ENCODE data around the gene PHF2. TPM values are rescaled to one million over a fixed set of nuclear protein-coding genes. Genes with fewer than 3 reads are reported as not detected.
A peak's percentile ranks its signal among the peaks of the same experiment; 100 is the strongest.

The PHF2 gene
- total RNA-seq, 1 donor from 2014 or later, result 22.4 TPM

DNA sequence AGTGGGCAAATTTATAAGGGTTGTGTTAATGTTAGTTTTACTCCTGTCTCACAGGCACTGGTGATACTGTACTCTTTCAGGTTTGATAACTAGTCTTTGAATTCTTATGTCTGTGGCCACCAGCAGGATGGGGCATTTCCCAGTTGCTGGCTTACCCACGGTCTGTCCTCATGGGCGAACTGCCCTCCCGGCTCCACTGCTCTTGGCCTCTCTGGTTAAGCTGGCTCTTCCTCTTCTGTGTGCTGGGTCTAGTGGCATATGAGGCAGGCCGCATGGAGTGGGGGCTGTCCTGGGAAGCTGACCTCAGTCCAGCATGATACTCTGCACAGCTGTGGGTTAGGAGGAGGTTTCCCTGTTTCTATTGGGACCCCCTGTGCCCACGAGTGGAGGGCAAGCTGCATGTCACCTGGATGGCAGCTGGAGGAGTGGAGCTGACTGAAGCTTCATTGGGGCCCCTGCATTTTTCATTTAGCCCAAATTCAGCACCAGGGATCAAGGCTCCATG is 19.5 kb downstream of the PHF2 start:
- Mint-ChIP-seq H3K27me3 (no peaks in the 10 kb centered on the region), H3K4me1 (peaks cover 42% of the 10 kb centered on the region), H3K27ac (no peak overlapping the region), H3K4me3 (no peak overlapping the region), H3K36me3 (ENCODE audit: low read depth) (peaks cover 3% of the 10 kb centered on the region), H3K9me3 (no peaks in the 10 kb centered on the region)
- no peak for DNase-seq
- intact Hi-C loops (cut with micrococcal nuclease), result no loop called here

DNA sequence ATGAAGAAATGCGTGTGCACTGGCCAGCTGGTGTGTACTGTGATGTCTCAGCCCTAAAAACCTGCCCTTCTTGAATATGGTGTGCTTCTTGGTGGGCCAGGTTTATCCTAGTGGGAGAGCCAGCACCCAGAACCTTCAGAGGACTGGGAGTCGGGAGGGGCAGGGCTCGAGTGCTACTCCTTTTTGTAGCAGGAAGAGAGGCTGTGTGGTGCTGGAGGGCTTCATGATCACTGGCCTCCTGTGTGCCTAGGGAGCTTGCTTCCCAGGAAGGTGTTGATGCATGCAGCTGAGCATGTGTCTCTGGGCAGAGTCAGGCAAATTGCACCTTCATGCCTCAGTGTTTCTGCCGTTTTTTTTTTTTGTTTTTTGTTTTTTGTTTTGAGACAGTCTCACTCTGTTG is 20.0 kb downstream of the PHF2 start:
- peaks cover 42% of the 10 kb centered on the region for H3K4me1 Mint-ChIP-seq
- no peak for DNase-seq
- no peaks in the 10 kb centered on the region for H3K27me3 Mint-ChIP-seq
- no peak overlapping the region for H3K27ac Mint-ChIP-seq
- no peaks in the 10 kb centered on the region for H3K9me3 Mint-ChIP-seq
- no peak overlapping the region for H3K4me3 Mint-ChIP-seq
- H3K36me3 Mint-ChIP-seq (ENCODE audit: low read depth), result peaks cover 3% of the 10 kb centered on the region
- intact Hi-C loops (cut with micrococcal nuclease), result no loop called here

DNA sequence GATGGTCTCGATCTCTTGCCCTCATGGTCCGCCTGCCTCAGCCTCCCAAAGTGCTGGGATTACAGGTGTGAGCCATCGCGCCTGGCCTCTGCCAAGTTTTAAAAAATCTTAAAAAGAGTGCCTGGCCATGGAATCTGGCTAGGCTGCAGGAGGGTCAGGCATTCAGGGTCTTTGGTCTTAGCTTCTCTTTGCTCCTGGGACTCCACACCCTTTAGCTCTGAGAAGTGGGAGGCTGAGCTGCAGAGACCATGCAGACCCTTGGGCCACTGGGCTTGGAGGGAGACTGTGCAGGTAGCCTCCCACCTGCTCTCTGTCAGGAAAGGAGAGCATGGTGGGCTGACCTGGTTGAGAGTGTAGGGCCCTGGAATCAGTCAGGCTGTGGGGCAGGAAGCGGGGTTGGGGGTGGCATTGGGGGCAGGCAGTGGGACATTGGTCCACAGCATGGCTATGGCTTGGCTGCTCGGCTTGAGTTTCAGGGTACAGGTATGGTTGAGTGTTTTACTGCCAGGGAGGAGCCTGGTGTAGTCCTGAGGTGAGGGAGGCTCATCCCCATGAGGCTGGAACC is 20.8 kb downstream of the PHF2 start:
- H3K4me3 Mint-ChIP-seq, result no peak overlapping the region
- intact Hi-C loops (cut with micrococcal nuclease), result no loop called here
- no peaks in the 10 kb centered on the region for H3K27me3 Mint-ChIP-seq
- H3K4me1 Mint-ChIP-seq, result peaks cover 41% of the 10 kb centered on the region
- H3K36me3 Mint-ChIP-seq (ENCODE audit: low read depth), result peaks cover 3% of the 10 kb centered on the region
- DNase-seq, result no peak
- H3K9me3 Mint-ChIP-seq, result no peaks in the 10 kb centered on the region
- H3K27ac Mint-ChIP-seq, result no peak overlapping the region

DNA sequence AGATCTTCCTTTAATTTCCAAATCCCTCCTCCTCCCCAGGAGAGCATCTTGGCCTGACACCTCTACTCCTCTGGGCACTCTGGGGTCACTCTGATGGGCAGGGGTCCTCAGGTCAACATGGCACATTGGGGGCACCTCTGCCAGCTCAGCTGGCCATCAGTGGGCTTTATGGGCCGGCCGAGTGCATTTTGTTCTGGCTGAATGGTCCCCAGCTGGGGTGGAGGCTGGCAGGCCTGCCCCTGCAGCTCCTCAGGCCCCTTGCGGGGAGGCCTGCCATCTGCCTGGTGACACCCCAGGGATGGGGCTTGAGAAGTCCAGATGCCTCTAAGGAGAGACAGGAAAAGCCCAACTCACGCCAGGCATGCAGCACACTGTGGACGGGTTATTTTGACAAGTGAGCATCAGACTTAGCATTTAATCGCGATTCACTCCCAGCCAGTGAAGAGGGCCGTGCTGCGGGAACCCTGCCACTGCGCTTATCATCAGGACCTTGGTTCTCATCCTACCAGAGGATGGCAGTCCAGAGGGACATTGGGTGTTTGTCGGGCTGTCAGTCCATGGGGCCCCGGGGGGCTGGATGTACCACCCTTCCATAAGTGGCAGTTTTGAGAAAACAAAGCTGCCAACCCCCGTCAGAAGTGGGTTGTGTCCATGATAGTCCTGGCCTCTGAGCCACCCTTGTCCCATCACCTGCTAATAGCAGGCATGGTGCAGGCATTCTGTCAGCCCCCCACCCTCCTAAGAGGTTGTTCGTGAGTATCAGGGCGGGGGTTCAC is 21.7 kb downstream of the PHF2 start:
- Mint-ChIP-seq H3K36me3 (ENCODE audit: low read depth) (peaks cover 3% of the 10 kb centered on the region), H3K27me3 (no peaks in the 10 kb centered on the region), H3K9me3 (no peaks in the 10 kb centered on the region), H3K4me3 (no peak overlapping the region), H3K27ac (no peak overlapping the region), H3K4me1 (peaks cover 37% of the 10 kb centered on the region)
- intact Hi-C loops (cut with micrococcal nuclease), result no loop called here
- DNase-seq, result no peak

DNA sequence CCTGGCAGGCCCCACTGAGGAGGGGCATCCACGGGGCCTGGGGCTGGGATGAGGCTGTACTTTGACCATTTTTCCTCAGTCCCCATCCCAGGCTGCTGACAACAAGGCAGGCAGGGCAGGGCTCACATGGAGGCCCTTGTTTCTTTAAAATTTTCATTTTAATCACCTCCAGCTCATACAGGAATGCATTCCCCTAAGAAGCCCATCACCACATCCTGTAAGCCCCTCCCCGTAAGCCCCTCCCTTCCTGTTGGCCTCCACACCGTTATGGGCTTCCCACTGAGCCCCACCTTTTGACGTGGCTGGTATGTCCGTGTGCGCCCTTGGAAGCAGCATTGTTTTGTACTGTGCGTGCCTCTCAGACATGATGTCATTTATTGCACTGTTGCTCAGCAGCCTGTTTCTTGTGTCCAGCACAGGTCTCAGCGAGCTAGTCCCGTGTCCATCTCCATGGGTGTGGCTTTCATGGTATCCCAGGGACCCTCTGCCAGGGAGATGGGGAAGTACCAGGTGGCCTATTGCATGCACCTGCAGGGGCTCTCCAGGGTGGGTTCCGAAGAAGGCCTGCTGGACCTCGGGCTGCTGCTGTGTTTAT is 22.4 kb downstream of the PHF2 start:
- peak; percentile 71 for DNase-seq
- peaks cover 1% of the 10 kb centered on the region for H3K9me3 Mint-ChIP-seq
- H3K4me1 Mint-ChIP-seq, result peaks cover 37% of the 10 kb centered on the region
- peaks cover 3% of the 10 kb centered on the region for H3K36me3 Mint-ChIP-seq (ENCODE audit: low read depth)
- no peaks in the 10 kb centered on the region for H3K27me3 Mint-ChIP-seq
- peak overlapping the region; percentile 45 for H3K27ac Mint-ChIP-seq
- H3K4me3 Mint-ChIP-seq, result peak overlapping the region; percentile 60
- intact Hi-C loops (cut with micrococcal nuclease), result no loop called here

DNA sequence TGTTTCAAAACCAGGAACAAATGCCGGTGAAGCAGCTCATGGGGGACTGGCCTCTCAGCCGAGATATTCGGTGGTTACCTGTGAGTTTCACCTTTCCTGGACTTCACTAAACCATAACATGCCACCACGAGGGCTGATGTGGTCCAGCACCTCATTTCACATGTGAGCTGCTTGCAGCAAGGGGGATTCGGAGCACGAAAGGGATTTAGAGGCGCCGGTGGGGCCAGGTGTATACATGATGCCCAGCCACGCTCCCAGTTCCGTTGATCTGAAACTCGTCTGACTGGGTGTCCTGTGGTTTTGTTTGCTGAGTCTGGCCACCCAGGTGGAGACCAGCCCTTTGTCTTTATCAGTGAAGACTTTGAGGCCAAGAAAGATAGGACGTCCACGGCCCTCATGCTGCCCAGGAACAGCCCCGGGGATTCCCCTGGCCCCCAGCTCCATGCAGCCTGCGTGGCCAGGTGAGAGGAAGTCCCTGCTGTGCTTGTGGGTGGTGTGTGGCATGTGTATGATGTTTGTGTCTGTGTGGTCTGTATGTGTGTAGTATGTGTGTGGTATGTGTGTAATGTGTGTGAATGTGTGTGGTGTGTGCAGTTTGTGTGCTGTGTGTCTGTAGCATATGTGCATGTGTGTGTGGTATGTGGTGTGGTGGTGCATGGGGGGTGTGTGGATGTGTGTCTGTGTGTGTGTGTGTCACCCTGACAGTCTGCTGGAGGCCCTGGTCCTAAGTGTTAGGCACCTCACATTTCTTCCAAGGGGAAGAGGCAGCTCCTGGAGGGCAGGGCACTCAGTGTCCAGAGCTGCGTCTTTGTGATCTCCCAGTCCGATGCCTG is 23.4 kb downstream of the PHF2 start:
- Mint-ChIP-seq H3K27me3 (no peaks in the 10 kb centered on the region), H3K36me3 (ENCODE audit: low read depth) (peaks cover 5% of the 10 kb centered on the region), H3K9me3 (peaks cover 3% of the 10 kb centered on the region), H3K4me1 (peaks cover 37% of the 10 kb centered on the region), H3K27ac (peak overlapping the region; percentile 35), H3K4me3 (peak overlapping the region; percentile 17)
- DNase-seq, result no peak
- intact Hi-C loops (cut with micrococcal nuclease), result no loop called here

DNA sequence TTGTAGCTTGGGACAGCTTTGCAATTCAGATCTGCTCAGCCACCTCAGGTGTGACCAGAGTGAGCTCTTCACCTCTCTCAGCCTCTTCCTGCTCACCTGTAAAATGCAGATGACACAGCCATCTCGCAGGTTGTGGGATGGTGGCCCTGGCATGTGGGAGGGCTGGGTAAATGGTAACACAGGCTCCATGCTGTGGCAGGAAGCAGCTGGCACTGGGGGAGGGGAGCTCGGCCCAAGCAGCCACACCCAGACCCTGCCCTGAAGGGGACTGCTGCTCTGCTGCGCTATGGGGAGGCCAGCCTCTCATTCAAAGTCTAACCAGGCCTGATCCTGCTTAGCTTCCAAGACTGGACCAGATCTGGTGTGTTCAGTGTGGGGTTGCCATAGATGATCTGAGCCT is 24.1 kb downstream of the PHF2 start:
- intact Hi-C loops (cut with micrococcal nuclease), result no loop called here
- H3K27me3 Mint-ChIP-seq, result no peaks in the 10 kb centered on the region
- peaks cover 3% of the 10 kb centered on the region for H3K9me3 Mint-ChIP-seq
- H3K27ac Mint-ChIP-seq, result no peak overlapping the region
- DNase-seq, result peak; percentile 69
- peaks cover 37% of the 10 kb centered on the region for H3K4me1 Mint-ChIP-seq
- H3K4me3 Mint-ChIP-seq, result peak overlapping the region; percentile 17
- peaks cover 7% of the 10 kb centered on the region for H3K36me3 Mint-ChIP-seq (ENCODE audit: low read depth)

DNA sequence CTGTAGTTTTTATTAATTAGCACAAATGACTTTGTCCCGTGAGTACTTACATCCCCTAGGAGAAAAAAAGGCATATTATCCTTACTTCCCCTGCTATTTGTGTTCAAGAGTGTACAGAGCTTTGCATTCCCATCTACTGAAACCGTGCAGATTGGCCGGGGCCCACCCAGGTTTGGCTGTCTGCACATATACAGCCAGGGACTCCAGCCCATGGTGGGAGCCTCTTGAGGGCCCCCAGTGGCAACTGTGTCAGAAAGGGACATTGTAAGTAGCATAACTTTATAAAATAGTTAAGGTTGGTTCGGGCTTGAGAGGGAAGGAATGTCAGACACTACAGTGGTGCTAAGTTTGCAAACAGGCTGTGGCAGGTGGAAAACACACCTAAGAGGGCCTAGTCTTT is 24.7 kb downstream of the PHF2 start:
- Mint-ChIP-seq H3K4me1 (peaks cover 35% of the 10 kb centered on the region), H3K27ac (no peak overlapping the region), H3K4me3 (no peak overlapping the region), H3K36me3 (ENCODE audit: low read depth) (peaks cover 10% of the 10 kb centered on the region), H3K9me3 (peaks cover 3% of the 10 kb centered on the region), H3K27me3 (no peaks in the 10 kb centered on the region)
- DNase-seq, result no peak
- intact Hi-C loops (cut with micrococcal nuclease), result no loop called here

DNA sequence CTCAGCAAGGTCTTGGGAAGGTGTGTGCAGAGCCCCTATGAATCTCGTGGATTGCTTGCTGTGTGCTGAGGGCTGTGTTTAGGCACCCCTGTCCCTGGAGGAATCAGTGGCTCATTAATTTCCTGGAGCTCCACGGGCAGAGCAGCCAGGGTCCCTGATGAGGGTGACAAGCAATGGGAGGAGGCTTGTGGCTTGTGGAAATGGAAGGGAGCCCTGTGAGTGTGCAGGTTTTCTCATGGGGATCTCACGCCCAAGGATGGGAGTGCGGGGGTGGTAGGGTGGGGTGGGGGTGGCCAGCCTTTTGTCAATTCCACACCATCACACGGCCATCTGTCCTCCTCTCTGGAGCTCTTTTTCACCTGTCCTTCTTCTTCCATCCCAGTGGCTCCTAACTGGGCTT is 25.3 kb downstream of the PHF2 start:
- DNase-seq, result no peak
- Mint-ChIP-seq H3K27me3 (no peaks in the 10 kb centered on the region), H3K4me3 (no peak overlapping the region), H3K4me1 (peaks cover 36% of the 10 kb centered on the region), H3K27ac (no peak overlapping the region), H3K9me3 (peaks cover 9% of the 10 kb centered on the region), H3K36me3 (ENCODE audit: low read depth) (peaks cover 15% of the 10 kb centered on the region)
- intact Hi-C loops (cut with micrococcal nuclease), result no loop called here

DNA sequence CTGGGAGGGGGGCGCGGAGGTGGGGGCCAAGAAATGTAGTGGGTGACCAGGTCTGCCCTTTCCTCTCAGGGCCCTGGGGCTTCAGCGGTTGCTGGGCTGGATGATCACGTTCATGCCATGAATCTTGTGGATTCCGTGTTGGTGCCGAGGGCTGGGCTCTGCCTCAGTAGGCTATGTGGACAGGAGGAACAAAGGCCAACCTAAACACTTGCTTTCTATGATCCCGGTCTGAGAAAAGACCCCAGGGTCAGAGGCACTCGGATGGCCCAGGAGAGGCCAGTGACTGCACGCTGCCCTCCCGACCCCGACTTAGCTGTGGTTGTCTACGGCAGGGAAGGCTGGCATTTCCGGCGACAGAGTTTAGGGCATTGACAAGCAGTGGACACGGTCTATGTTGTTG is 26.6 kb downstream of the PHF2 start:
- intact Hi-C loops (cut with micrococcal nuclease), result no loop called here
- Mint-ChIP-seq H3K36me3 (ENCODE audit: low read depth) (peaks cover 19% of the 10 kb centered on the region), H3K4me3 (no peak overlapping the region), H3K27me3 (no peaks in the 10 kb centered on the region), H3K4me1 (peaks cover 31% of the 10 kb centered on the region), H3K9me3 (peaks cover 13% of the 10 kb centered on the region), H3K27ac (no peak overlapping the region)
- no peak for DNase-seq

DNA sequence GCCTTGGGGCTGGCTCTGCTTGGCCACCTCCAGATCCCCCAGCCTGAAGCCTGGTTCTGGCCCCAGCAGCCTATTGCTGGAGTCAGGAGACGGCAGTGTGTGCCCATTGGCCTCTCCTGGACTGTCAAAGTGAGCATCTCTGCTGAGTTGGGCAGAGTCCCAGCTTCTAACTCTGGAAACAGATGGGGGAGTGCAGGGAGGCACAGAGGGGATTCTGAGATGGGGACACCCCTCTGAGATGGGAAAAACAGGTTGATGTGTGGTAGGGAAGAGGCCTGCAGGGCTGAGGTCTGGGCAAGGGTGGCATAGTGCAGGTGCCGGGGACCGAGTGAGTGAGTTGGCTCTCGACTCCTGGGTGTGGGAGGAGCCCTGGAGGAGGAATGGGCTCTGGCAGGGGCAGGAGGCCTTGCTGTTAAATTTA is 27.5 kb downstream of the PHF2 start:
- Mint-ChIP-seq H3K4me1 (peaks cover 25% of the 10 kb centered on the region), H3K27me3 (no peaks in the 10 kb centered on the region)

DNA sequence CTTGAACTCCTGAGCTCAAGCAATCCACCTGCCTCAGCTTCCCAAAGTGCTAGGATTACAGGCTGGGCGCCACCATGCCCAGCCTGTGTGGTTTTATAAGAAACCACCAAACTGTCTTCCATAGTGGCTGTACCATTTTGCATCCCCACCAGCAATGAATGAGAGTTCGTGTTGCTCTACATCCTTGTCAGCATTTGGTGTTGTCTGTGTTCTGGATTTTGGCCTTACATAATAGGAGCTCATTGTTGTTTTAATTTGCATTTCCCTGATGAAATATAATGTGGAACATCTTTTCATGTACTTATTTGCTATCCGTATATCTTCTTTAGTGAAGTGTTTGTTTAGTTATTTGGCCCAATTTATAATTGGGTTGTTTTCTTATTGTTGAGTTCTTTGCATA is 29.8 kb downstream of the PHF2 start:
- Mint-ChIP-seq H3K36me3 (ENCODE audit: low read depth) (peaks cover 29% of the 10 kb centered on the region), H3K9me3 (peaks cover 19% of the 10 kb centered on the region), H3K27ac (no peak overlapping the region), H3K4me1 (peaks cover 4% of the 10 kb centered on the region), H3K27me3 (no peaks in the 10 kb centered on the region), H3K4me3 (no peak overlapping the region)
- no peak for DNase-seq
- intact Hi-C loops (cut with micrococcal nuclease), result no loop called here

More for the DNA sequence above, 27.5 kb downstream of the PHF2 start:
- no peak overlapping the region for H3K27ac Mint-ChIP-seq
- intact Hi-C loops (cut with micrococcal nuclease), result no loop called here
- peaks cover 19% of the 10 kb centered on the region for H3K36me3 Mint-ChIP-seq (ENCODE audit: low read depth)
- H3K9me3 Mint-ChIP-seq, result peaks cover 13% of the 10 kb centered on the region
- H3K4me3 Mint-ChIP-seq, result no peak overlapping the region
- no peak for DNase-seq

DNA sequence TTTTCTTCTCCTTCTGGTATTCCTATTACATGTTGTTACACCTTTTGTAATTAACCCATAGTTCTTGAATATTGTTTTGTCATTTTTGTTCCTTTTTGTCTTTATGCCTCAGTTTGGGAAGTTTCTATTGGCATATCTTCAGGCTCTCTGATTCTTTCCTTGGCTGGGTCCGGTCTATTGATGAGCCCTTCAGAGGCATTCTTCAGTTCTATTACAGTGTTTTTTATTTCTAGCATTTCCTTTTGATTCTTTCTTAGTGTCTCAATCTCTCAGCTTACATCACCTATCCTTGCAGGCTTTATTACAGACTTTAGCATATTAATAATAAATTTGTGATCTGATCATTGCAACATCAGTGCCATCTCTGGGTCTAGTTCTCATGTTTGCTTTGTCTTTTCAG is 33.8 kb downstream of the PHF2 start:
- no peak overlapping the region for H3K4me3 Mint-ChIP-seq
- peaks cover 18% of the 10 kb centered on the region for H3K4me1 Mint-ChIP-seq
- intact Hi-C loops (cut with micrococcal nuclease), result no loop called here

More for the DNA sequence above, 33.8 kb downstream of the PHF2 start:
- Mint-ChIP-seq H3K27ac (no peak overlapping the region), H3K36me3 (ENCODE audit: low read depth) (peaks cover 32% of the 10 kb centered on the region), H3K27me3 (no peaks in the 10 kb centered on the region), H3K9me3 (peaks cover 15% of the 10 kb centered on the region)
- no peak for DNase-seq
